Activated T-helper 9 cell treated with anti-CD3 and anti-CD28 coated beads, Interleukin-2, amount 50 U/mL, for 16 hours (primary cell): ENCODE measurements around the gene LILRA6.
"Not testable (repeated sequence)": the region's sequence is repeated elsewhere in the genome, so short reads cannot be mapped to it uniquely, and the experiment has no call there.

ENCODE experiments used
- DNase-seq: peaks from one replicate; pipeline ENCODE4 v3.0.0-alpha.2; 2020; ENCODE audit warnings: low read depth

Gene LILRA6

DNA sequence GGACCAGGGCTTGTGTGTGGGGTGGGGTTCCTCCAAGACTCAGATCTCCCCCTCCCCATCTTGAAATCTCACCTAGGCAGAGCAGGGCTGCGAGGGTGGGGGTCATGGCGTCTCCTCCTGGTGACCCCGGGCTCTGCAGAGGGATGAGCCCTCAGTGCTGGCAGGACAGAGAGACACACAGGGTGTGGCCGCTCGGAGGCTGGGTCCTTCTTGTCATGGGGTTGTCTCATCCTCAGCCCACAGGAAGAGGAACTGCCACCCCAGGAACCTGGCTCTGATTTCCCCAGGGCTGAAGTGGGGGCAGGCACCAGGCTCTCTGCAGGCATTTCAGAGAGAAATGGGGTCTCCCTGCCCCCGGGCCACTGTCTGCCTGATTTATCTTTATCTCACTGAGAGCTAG, at the start of gene LILRA6:
Gene LILRA6 (minus strand): TSS at position 145 of the 400 bp plus-strand sequence.
- DNase-seq, result not testable (repeated sequence)

DNA sequence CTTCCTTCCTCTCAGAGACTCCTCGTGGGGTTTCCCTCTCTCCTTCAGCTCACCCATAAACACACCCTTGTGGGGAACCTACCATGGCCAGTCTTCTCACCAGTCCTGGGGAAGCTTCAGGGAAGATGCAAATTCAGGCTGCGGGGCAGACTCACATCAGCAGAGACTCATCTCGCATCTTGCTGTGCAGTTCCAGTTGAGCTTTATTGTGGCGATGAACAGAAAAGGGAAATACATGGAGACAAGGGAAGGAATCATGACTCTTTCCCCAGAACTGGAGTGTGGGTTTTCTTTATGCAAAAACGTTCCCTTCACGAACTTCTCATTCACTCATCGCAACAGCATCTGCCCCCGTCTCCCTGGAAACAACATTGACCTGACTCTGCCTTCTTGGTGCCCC, 46.6 kb upstream of the LILRA6 start:
- not testable (repeated sequence) for DNase-seq

- DNase-seq, result no peak
These were observed 44.9 kb upstream of the LILRA6 start for GRCh38 chr19:54287456-54287855.

- not testable (repeated sequence) for DNase-seq
These were observed 43.7 kb upstream of the LILRA6 start for GRCh38 chr19:54286283-54286682.

DNA sequence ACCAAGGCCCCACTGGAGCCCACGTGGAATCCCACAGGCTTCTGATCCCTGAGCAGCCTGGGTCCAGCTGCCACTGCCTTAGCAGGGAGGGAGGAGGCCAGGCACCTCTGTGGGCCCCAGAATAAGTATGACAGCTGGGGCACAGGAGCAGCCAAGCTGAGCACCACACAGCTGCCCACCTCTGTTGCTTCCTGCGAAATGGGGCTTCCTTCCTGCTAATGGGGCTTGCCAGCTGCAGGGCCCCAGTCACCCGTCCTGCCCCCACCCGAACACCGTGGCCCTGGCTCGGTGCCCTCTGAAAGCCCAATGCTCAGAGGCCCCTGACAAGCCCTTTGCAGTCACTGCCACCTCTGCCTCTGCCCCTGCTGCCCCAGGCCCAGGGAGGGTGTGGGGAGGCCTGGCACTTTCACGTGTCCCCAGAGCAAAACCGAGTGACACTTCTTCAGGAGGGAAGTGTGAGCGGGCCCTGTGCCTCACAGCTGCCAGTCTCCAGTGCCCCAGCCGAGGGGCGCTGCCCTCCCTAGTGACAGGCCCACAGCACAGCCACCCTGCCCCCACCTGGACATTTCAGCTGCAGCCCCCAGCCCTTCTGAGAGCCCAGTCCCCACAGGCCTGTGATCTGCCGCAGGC, 43.0 kb upstream of the LILRA6 start:
- not testable (repeated sequence) for DNase-seq

DNA sequence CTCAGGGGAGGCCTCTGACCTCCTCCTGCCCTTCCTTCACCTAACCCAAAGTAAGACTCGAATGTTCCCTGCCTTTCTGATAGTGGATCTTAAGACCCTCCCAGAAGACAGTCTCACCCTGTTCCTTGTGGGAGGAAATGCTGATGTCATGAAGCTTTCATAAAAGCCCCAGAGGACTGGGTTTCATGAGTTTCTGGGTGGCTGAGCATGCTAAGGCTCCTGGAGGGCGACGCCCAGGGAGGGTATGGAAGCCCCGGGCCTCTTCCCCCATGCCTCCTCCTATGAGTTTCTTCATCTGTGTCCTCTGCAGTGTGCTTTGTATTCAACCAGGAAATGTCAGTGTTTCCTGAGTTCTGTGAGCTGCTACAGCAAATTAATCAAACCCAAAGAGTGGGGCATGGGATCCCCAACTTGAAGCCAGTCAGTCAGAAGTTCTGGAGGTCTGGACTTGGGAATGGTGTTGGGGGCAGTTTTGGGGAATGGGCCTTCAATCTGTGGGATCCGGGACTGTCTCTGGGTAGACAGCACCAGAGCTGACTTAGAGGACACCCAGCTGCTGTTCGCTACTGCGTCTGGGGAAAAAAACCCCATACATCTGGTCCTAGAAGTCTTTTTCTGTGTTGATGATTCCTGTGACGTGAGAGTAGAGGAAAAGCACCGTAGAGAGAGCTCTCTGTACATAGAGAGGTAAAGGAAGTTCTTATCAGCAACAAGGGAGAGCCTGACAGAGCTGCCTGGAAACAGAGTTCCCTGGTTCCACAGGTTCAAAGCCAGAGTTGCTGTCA, 40.3 kb upstream of the LILRA6 start:
- no peak for DNase-seq

DNA sequence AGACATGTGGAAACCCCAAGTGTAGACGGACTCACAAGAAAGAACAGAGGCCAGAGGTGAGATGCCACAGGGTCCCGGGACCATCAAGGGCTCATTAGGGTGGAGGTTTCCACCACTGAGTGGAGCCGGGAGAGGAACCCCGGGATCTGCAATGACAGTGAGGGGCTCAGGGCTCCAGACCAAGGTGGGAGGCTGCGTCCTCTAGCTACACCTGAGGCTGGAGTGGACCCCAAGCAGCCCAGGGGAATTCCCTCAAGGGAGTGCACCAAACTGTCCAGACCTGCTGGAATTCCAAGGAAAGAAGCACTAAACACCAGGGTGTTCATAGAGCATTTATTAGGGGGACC, 39.1 kb upstream of the LILRA6 start:
- not testable (repeated sequence) for DNase-seq

DNA sequence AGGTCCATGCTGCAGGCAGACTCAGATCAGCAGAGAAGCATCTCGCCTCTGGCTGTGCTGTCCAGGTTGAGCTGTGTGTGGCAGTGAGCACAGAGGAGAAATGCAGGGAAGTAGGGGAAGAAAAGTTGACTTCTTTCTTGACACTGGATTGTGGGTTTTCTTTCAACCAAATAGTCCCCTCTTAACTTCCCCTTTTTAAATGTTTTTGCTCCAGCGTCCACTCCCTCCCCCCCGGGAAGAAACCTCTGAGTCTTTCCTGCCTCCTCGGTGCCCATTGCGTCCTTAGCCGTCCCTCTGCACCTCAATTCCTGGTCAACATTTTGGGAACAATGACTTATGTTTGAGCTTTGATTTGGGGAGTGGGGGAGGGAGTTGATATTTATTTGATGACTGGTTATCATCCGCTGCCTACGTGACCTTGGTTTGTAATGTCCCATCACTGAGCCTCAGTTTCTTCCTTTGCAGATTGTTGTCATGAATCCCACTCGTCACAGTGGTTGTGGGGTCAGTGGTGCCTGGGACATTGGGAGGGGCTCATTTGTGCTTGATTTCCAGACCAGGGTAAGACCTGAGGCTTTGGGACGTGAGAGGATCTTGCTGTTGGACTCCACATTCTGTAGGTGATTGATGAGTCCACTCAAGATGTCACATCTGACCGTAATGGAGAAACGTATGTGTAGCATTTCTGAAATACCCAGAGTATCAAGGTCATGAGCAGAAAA, 38.6 kb upstream of the LILRA6 start, which contains the start of gene LILRB2:
Gene LILRB2 (minus strand): TSS at position 104 of the 722 bp plus-strand sequence. CDS start 614 bp downstream, outside the sequence.
- no peak for DNase-seq

DNA sequence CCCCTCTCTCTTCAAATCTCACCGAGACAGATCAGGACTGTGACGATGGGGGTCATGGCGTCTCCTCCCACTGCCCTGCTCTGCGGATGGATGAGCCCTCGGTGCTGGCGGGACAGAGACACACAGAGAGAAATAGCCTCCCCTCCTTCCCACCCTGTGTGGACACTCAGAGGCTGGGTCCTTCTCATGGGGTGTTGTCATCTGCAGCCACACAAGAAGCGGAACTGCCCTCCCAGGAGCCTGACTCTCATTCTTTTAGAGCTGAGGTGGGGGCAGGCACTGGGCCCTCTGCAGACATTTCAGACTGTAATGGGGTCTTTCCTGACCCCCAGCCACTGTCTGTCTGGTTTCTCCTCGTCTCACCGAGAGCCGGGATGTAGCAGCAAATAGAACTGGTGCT, 37.9 kb upstream of the LILRA6 start:
- DNase-seq, result not testable (repeated sequence)

GRCh38 chr19:54280025-54280424, 37.4 kb upstream of the LILRA6 start:
- not testable (repeated sequence) for DNase-seq

DNA sequence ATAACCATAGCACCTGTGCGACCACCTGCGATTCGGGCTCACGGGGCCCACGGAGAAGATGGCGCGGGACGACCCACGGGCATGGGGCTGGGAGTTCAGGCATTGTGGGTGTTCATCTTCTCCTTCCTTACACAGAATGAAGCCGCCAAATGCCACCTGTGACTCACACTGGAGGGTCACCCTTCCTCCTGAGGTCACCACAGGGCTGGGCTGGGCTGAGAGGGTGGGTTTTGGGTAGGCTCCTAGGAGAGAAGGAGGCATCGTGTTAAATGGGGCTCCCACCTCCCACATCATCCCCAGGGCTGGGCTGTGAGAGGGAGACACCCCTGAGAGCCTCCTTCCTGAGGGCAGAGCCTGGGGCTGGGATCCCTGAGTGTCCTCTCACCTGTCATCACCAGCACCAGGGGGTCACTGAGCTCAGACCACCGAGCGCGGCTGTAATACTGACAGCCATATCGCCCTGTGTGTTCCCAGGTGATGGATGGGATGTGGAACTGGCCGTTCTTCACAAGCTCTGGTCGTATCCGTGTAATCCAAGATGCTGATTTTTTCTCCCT, 36.9 kb upstream of the LILRA6 start:
- no peak for DNase-seq

DNA sequence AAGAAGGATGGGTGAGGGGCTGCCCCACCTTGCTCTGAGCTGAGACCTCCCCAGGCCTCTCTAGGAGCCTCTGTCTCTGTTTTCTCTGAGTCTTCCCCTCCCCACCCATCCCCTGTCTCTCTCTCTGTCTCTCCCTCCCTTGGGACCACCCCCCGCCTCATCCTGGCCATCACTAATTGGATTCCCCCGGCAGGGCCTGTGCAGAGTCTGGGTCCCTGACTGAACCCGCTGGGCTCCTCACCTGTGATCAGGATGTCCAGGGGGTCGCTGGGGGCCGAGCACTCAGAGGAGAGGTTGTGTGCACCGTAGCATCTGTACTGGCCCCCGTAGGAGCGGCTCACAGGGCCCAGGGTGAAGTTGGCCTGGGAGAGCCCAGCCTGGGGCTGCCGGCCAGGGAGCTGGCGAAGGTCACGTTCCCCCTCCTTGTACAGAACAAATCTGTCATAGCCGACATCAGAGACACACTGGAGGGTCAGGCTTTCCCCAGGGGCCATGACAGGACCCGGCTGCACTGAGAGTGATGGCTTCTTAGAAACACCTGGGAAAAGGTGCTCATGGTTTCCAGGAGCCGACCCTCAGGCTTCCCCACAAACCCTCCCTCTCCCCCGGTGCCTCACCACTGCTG, 36.1 kb upstream of the LILRA6 start:
- DNase-seq, result not testable (repeated sequence)

GRCh38 chr19:54278056-54278455, 35.5 kb upstream of the LILRA6 start:
- not testable (repeated sequence) for DNase-seq

GRCh38 chr19:54277111-54277615, 34.6 kb upstream of the LILRA6 start:
- not testable (repeated sequence) for DNase-seq

- no peak for DNase-seq
These were observed 33.4 kb upstream of the LILRA6 start for GRCh38 chr19:54275951-54276350.

GRCh38 chr19:54274516-54274915, 31.9 kb upstream of the LILRA6 start:
- DNase-seq, result not testable (repeated sequence)

GRCh38 chr19:54273821-54274220, 31.2 kb upstream of the LILRA6 start:
- DNase-seq, result no peak

- DNase-seq, result not testable (repeated sequence)
These were observed 29.6 kb upstream of the LILRA6 start for GRCh38 chr19:54272181-54272580.

GRCh38 chr19:54271587-54271986, 29.0 kb upstream of the LILRA6 start:
- not testable (repeated sequence) for DNase-seq

- no peak for DNase-seq
These were observed 28.5 kb upstream of the LILRA6 start for GRCh38 chr19:54271106-54271505.

DNA sequence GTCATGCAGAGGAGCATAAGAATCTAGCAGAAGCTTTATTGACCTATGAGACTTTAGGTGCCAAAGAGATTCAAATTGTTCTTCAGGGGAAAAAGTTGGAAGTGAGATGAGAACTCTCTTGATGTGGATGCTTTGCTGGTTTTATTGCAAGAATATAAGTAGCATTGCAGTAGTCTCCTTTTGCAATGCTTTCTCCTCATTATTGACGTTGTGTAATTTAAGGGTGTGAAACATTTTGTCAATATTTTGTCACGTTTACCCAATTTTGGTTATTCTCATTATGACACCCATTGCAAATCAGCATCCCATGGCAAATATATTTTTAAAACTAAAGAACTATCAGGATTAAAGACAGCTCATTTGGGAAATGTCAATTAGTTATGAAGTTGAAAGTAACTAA, 26.3 kb upstream of the LILRA6 start:
- DNase-seq, result no peak

GRCh38 chr19:54266133-54266532, 23.5 kb upstream of the LILRA6 start:
- peak; percentile 43 for DNase-seq
